Measurements from ENCODE around the gene DNAH9.

GRCh38 chr17:11739351-11739750, 141.1 kb downstream of the DNAH9 start:
- no peak for TF ChIP-seq CTCF (IDR thresholded peaks at IDR 0.05)
- no peak for TF ChIP-seq POLR2A (IDR thresholded peaks at IDR 0.05)

All from right lobe of liver (tissue), 4 donors.